Adipocyte (in vitro differentiated cells): ENCODE results near the gene SPACA4.

Experiments
- DNase-seq: peaks from one replicate; pipeline ENCODE4 v3.0.0-alpha.2; 2015; ENCODE audit warnings: low read depth
- H3K27me3 ChIP-seq: replicated peaks from 2 replicates; pipeline ENCODE4 v1.7.0; 2013; ENCODE audit warnings: mild to moderate bottlenecking, low read length, moderate library complexity; ENCODE audit not compliant: control insufficient read depth, insufficient read depth
- H3K36me3 ChIP-seq: 2 replicates; pipeline ENCODE4 v1.7.0; 2013; ENCODE audit warnings: low read length, mild to moderate bottlenecking, moderate library complexity; ENCODE audit not compliant: control insufficient read depth, insufficient read depth, severe bottlenecking
- H3K4me1 ChIP-seq: 2 replicates; pipeline ENCODE4 v1.7.0; 2013; ENCODE audit warnings: mild to moderate bottlenecking, low read length, moderate library complexity; ENCODE audit not compliant: control insufficient read depth, insufficient read depth
- H3K4me3 ChIP-seq: 2 replicates; pipeline ENCODE4 v1.7.0; 2013; ENCODE audit warnings: mild to moderate bottlenecking, low read length, moderate library complexity
- H3K9ac ChIP-seq: 2 replicates; pipeline ENCODE4 v1.7.0; 2013; ENCODE audit warnings: mild to moderate bottlenecking, low read length, moderate library complexity
- H3K9me3 ChIP-seq: 2 replicates; pipeline ENCODE4 v1.7.0; 2013; ENCODE audit warnings: mild to moderate bottlenecking, low read length, moderate library complexity; ENCODE audit not compliant: control insufficient read depth

The SPACA4 gene

DNA sequence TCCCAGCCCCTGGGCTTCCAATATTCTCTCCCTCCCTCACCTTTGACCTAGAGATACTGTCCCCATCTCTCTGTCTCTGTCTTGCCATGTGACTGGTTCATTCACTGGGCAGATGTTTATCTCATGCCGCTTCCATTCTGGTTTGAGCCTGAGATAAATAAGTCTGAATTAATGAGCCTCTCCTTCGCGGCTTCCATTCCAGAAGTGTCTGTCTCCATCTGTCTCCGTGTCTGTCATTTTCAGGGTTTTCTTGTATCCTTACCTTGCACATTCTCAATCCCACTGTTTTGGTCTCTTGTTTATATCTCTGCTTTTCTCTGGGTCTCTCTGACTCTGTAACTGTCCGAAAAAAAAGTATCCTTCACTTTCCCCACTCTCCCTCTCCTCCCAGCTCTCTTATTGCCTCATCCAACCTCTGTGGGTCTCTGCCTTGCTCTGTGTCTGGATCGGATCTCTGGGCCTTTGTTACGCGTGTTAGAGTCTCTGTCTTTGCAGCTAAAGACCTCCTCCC lies 17.1 kb downstream of the SPACA4 start:
- Histone ChIP-seq H3K9ac (peak overlapping the region; percentile 87), H3K27me3 (no peaks in the 10 kb centered on the region)
- DNase-seq = peak; percentile 26

DNA sequence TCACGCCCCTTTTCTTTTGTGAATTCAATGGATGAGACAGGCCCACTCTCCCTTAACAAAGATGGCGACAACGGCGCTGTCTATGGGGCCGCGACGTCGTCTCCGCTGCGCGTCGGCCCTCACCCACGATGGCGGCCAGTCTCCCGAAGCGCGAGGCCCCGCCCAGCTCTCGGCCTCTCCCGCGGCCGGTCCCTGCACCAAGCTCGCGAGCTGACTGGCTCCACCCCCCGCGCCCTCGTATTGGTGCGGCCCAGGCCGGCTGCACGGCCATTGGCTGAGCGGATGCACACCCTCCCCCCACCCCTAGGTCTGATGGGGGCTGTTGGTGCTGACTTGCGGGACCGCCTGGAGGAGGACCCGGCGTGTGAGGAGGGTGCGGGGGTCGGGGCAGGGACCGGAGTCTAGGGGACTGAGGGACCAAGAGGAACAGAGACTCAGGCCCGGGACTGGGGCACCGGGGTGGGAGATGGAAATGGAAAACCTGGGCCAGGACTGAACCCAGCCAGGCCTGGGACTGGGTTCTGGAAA lies 17.6 kb downstream of the SPACA4 start:
- H3K36me3 ChIP-seq = peaks cover 4% of the 10 kb centered on the region
- H3K4me1 ChIP-seq = peaks cover 32% of the 10 kb centered on the region
- peak overlapping the region; percentile 83 for H3K4me3 ChIP-seq
- H3K27me3 ChIP-seq = no peaks in the 10 kb centered on the region
- H3K9me3 ChIP-seq = no peaks in the 10 kb centered on the region
- peak; percentile 99 for DNase-seq
- H3K9ac ChIP-seq = peak overlapping the region; percentile 88

More for the DNA sequence above, 17.1 kb downstream of the SPACA4 start:
- Histone ChIP-seq H3K36me3 (peaks cover 4% of the 10 kb centered on the region), H3K4me1 (peaks cover 32% of the 10 kb centered on the region), H3K4me3 (peak overlapping the region; percentile 73), H3K9me3 (no peaks in the 10 kb centered on the region)

DNA sequence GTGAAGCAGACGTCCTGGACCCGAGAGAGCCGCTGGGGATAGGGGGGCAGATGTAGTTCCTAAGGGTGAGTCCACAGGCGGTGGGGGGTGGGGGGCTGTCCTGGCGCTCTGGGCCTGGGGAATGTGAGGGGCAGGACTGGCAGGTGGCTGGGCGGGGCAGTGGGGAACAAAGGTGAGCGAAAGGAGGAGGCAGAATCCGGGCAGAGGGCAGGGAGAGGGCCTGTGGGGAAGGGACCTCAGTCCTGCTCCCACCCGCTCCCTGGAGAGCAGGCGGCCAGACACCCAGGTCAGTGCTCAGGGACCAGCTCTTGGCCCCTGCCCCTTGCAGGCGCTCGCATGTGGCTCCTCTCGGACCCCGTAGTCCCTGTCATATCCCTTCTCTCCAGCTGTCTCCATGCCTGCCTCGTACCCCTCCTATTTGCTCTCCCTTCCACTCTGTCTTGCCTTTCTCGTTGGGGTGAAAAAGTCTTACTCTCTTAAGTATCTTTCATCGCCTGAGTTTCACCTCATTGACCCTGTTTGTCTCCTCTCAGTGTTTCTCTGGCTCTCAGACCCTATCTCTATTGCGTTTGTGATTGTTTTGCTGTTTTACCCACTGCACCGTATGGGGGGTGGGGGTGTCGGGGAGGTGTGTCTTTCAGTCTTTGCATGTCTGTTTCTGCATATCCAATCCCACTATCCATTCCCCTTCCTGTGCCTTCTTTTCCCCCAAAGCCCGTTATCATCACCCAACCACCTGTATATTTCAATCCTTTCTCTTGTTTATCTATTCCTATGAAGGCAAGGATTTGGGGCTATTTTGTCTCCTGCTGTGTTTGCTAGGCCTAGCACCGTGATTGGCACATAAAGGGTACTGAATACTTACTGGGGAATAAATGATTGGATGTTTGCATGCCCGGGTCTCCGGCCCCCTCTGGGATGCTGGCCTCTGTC lies 18.5 kb downstream of the SPACA4 start:
- Histone ChIP-seq H3K27me3 (no peaks in the 10 kb centered on the region), H3K9me3 (no peaks in the 10 kb centered on the region), H3K36me3 (peaks cover 4% of the 10 kb centered on the region), H3K4me3 (peak overlapping the region; percentile 83), H3K4me1 (peaks cover 29% of the 10 kb centered on the region), H3K9ac (peak overlapping the region; percentile 88)
- no peak for DNase-seq

DNA sequence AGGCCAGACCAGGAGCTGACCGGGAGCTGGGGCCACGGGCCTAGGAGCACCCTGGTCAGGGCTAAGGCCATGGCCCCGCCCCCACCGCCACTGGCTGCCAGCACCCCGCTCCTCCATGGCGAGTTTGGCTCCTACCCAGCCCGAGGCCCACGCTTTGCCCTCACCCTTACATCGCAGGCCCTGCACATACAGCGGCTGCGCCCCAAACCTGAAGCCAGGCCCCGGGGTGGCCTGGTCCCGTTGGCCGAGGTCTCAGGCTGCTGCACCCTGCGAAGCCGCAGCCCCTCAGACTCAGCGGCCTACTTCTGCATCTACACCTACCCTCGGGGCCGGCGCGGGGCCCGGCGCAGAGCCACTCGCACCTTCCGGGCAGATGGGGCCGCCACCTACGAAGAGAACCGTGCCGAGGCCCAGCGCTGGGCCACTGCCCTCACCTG lies 19.4 kb downstream of the SPACA4 start:
- Histone ChIP-seq H3K9ac (no peak overlapping the region), H3K4me1 (peaks cover 26% of the 10 kb centered on the region), H3K9me3 (no peaks in the 10 kb centered on the region), H3K27me3 (no peaks in the 10 kb centered on the region), H3K4me3 (no peak overlapping the region), H3K36me3 (peaks cover 4% of the 10 kb centered on the region)
- DNase-seq = no peak

DNA sequence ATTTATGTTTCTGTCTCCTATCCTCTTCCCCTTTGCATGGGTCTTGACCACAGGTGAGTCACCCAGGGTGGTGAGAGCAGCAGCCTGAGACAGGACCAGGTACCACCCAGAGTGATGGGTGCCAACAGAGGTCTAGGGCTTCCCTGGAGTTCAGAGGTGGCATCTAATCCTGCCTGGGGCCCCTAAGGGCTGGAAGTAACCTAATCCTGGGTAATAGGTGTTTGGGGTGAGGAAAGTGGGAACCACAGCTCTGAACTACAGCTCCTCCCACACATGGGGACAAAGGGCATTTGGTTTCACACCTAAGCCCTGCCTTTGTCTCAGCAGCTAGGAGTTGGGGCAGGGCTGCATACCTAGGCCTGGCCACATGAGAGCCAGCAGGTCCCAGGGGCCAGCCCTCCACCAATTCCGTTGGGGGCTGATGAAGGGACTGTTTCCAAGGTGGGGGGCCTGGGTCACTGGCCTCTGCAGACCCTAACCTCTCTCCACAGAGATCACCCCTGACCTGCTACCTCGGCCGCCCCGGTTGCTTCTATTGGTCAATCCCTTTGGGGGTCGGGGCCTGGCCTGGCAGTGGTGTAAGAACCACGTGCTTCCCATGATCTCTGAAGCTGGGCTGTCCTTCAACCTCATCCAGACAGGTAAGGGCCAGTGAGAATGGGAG lies 20.8 kb downstream of the SPACA4 start:
- Histone ChIP-seq H3K36me3 (peaks cover 4% of the 10 kb centered on the region), H3K4me3 (no peak overlapping the region), H3K27me3 (no peaks in the 10 kb centered on the region), H3K4me1 (peaks cover 24% of the 10 kb centered on the region), H3K9ac (no peak overlapping the region), H3K9me3 (no peaks in the 10 kb centered on the region)
- no peak for DNase-seq

DNA sequence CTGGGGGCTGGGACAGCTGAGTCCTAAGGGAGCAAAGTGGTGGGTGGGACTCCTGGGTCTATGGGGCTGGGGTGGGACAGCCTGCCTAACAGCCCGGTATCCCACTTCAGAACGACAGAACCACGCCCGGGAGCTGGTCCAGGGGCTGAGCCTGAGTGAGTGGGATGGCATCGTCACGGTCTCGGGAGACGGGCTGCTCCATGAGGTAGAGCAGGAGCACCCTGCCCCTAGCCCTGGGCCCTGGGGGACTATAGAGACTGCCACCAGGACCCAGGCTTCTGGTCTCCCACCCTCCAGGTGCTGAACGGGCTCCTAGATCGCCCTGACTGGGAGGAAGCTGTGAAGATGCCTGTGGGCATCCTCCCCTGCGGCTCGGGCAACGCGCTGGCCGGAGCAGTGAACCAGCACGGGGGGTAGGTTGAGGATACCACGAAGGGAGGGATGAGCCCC lies 21.3 kb downstream of the SPACA4 start:
- H3K4me3 ChIP-seq = no peak overlapping the region
- DNase-seq = no peak
- H3K9me3 ChIP-seq = no peaks in the 10 kb centered on the region
- H3K4me1 ChIP-seq = peaks cover 24% of the 10 kb centered on the region
- peaks cover 4% of the 10 kb centered on the region for H3K36me3 ChIP-seq
- H3K27me3 ChIP-seq = no peaks in the 10 kb centered on the region
- no peak overlapping the region for H3K9ac ChIP-seq

DNA sequence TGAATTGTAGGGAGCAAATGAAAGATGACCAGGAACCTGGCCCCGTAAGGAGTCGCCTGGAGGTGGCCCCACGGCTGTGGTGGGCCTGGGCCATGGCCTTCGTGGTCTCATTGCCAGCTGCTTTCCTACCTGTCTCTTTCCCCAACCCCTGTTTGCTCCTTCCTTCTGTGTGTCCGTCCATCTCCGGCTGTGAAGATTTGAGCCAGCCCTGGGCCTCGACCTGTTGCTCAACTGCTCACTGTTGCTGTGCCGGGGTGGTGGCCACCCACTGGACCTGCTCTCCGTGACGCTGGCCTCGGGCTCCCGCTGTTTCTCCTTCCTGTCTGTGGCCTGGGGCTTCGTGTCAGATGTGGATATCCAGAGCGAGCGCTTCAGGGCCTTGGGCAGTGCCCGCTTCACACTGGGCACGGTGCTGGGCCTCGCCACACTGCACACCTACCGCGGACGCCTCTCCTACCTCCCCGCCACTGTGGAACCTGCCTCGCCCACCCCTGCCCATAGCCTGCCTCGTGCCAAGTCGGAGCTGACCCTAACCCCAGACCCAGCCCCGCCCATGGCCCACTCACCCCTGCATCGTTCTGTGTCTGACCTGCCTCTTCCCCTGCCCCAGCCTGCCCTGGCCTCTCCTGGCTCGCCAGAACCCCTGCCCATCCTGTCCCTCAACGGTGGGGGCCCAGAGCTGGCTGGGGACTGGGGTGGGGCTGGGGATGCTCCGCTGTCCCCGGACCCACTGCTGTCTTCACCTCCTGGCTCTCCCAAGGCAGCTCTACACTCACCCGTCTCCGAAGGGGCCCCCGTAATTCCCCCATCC lies 22.1 kb downstream of the SPACA4 start:
- peaks cover 4% of the 10 kb centered on the region for H3K36me3 ChIP-seq
- peaks cover 24% of the 10 kb centered on the region for H3K4me1 ChIP-seq

DNA sequence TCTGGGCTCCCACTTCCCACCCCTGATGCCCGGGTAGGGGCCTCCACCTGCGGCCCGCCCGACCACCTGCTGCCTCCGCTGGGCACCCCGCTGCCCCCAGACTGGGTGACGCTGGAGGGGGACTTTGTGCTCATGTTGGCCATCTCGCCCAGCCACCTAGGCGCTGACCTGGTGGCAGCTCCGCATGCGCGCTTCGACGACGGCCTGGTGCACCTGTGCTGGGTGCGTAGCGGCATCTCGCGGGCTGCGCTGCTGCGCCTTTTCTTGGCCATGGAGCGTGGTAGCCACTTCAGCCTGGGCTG lies 22.7 kb downstream of the SPACA4 start:
- peaks cover 27% of the 10 kb centered on the region for H3K4me1 ChIP-seq
- no peak overlapping the region for H3K9ac ChIP-seq

More for the DNA sequence above, 22.1 kb downstream of the SPACA4 start:
- Histone ChIP-seq H3K27me3 (no peaks in the 10 kb centered on the region), H3K9me3 (no peaks in the 10 kb centered on the region), H3K4me3 (no peak overlapping the region), H3K9ac (no peak overlapping the region)
- DNase-seq = no peak

DNA sequence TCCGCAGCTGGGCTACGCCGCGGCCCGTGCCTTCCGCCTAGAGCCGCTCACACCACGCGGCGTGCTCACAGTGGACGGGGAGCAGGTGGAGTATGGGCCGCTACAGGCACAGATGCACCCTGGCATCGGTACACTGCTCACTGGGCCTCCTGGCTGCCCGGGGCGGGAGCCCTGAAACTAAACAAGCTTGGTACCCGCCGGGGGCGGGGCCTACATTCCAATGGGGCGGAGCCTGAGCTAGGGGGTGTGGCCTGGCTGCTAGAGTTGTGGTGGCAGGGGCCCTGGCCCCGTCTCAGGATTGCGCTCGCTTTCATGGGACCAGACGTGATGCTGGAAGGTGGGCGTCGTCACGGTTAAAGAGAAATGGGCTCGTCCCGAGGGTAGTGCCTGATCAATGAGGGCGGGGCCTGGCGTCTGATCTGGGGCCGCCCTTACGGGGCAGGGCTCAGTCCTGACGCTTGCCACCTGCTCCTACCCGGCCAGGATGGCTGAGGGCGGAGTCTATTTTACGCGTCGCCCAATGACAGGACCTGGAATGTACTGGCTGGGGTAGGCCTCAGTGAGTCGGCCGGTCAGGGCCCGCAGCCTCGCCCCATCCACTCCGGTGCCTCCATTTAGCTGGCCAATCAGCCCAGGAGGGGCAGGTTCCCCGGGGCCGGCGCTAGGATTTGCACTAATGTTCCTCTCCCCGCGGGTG lies 23.2 kb downstream of the SPACA4 start:
- DNase-seq = no peak
- no peaks in the 10 kb centered on the region for H3K9me3 ChIP-seq
- no peaks in the 10 kb centered on the region for H3K27me3 ChIP-seq
- H3K9ac ChIP-seq = no peak overlapping the region
- H3K36me3 ChIP-seq = peaks cover 4% of the 10 kb centered on the region
- no peak overlapping the region for H3K4me3 ChIP-seq
- H3K4me1 ChIP-seq = peaks cover 26% of the 10 kb centered on the region

More for the DNA sequence above, 22.7 kb downstream of the SPACA4 start:
- Histone ChIP-seq H3K27me3 (no peaks in the 10 kb centered on the region), H3K9me3 (no peaks in the 10 kb centered on the region), H3K36me3 (peaks cover 4% of the 10 kb centered on the region), H3K4me3 (no peak overlapping the region)
- DNase-seq = no peak

DNA sequence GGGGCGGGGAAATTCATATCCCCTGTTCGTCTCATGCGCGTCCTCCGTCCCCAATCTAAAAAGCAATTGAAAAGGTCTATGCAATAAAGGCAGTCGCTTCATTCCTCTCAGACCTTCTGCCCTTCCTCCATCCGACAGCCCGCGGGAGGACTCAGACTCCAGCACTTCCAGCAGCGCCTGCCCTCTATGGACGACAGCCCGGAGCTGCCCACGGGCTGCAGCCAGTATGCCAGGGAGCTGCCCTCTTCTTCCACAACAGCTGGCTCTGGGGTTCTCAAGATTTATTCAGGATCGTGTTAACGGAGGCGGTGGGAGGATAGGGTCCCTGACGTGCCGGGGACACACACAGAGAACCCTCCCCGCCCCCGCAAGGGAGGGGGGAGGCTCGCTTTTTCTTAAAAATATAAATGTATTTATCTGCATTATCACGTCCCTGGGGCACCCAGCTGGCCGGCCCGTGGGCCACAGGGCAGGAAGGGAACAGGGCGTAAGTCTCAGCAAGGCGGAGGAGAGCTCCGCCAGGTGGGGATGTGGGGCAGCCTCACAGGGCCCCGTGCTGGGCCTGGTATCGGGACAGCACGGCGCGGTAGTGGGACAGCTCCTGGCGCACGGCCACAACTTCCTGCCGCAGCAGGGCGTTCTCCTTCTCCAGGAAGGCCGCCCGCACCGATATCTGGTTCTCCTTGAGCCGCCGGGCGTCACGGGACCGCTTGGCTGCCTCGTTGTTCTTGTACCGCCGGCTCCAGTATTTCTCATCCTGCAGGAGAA lies 23.9 kb downstream of the SPACA4 start:
- no peaks in the 10 kb centered on the region for H3K27me3 ChIP-seq
- no peak for DNase-seq
- H3K4me3 ChIP-seq = no peak overlapping the region
- H3K9ac ChIP-seq = no peak overlapping the region
- peaks cover 29% of the 10 kb centered on the region for H3K4me1 ChIP-seq
- peaks cover 4% of the 10 kb centered on the region for H3K36me3 ChIP-seq
- H3K9me3 ChIP-seq = no peaks in the 10 kb centered on the region
